Left lung (tissue), 14 donors: ENCODE results near the gene GLIPR1L2. TPM values are rescaled to one million over a fixed set of nuclear protein-coding genes. Genes with fewer than 3 reads are reported as not detected.
"Not testable (repeated sequence)": the region's sequence is repeated elsewhere in the genome, so short reads cannot be mapped to it uniquely, and the experiment has no call there.

Experiments
- ATAC-seq: fragments of 200-7000 bp; cut with Tn5 transposase; one replicate; pipeline ENCODE4 v1.9.1; 2020; ENCODE audit warnings: moderate library complexity
- DNase-seq, 4 donors: peaks; one replicate each; pipeline ENCODE4 v3.0.0-alpha.2; 2013 to 2020
- H3K27ac ChIP-seq, 2 donors: fragments of 200-600 bp; sonication (generic) in 1 of 2; one replicate each; pipeline versions ENCODE4 v1.5.0 to v1.8.0; 2020 to 2021
- H3K27me3 ChIP-seq, 2 donors: fragments of 200-600 bp; sonication (generic) in 1 of 2; one replicate each; pipeline versions ENCODE4 v1.5.0 to v1.8.0; 2020 to 2021
- H3K36me3 ChIP-seq, 2 donors: fragments of 200-600 bp; sonication (generic) in 1 of 2; one replicate each; pipeline versions ENCODE4 v1.5.0 to v1.8.0; 2020 to 2021
- H3K4me1 ChIP-seq, 2 donors: fragments of 200-600 bp; one replicate each; pipeline ENCODE4 v1.8.0; 2021
- H3K4me3 ChIP-seq, 2 donors: fragments of 200-600 bp; sonication (generic) in 1 of 2; one replicate each; pipeline versions ENCODE4 v1.5.0 to v1.8.0; 2020 to 2021; ENCODE audit warnings: mild to moderate bottlenecking in 1 of 2
- H3K9me3 ChIP-seq, 2 donors: fragments of 200-600 bp; sonication (generic) in 1 of 2; one replicate each; pipeline versions ENCODE4 v1.5.0 to v1.8.0; 2020 to 2021
- CTCF ChIP-seq, 2 donors: fragments of 200-600 bp; sonication (generic) in 1 of 2; IDR thresholded peaks; one replicate each; pipeline versions ENCODE4 v1.5.0 to v1.8.0; 2021; ENCODE audit warnings: antibody characterized with exemption in 2 of 2
- intact Hi-C, 2 donors: fragments of 100-400 bp; cut with DNase I; formaldehyde crosslinking; loops; one replicate each; pipeline versions ENCODE4 v1.11.2 to v1.14.2; 2022
- long read RNA-seq, 12 donors: library from polyadenylated mRNA in 2 of 12; unstranded in 2 of 12; transcript quantifications; one replicate each; pipeline ENCODE4 v2.0.0 and lab custom pipeline, GENCODE V29; 2019 to 2026
- polyA plus RNA-seq, 6 donors: library from polyadenylated mRNA; unstranded; fragments of 120-200 nt; gene quantifications; one replicate each; pipeline ENCODE4 v1.2.1, GENCODE V29; 2013; ENCODE audit not compliant: insufficient read length in 6 of 6
- total RNA-seq, 2 donors: library from RNA; stranded (reverse); fragmentation: NEBNext Ultra II Directional; extraction: Animal tissue kit (Norgen Biotek cat#: 25700); gene quantifications; one replicate each; pipeline ENCODE4 v1.2.1, GENCODE V29; 2021
- donor health status: DM: no; HTN: yes; CAD: no.
- donor health status: DM: no; HTN: no; CAD: no.

The GLIPR1L2 gene
- total RNA-seq (1 to 10 TPM in 1 of 2 donors, under 1 TPM in 1; 0.52 to 1.2 TPM), polyA plus RNA-seq (1 to 10 TPM in 5 of 6 donors, under 1 TPM in 1; 0.98 to 3.0 (median 2.3) TPM)
- long read RNA-seq, donor 1, partial matches to known transcripts, result 0 of 1 reads
- long read RNA-seq, donor 1, other reads (novel, unspliced or antisense), result 0 of 1 reads
- long read RNA-seq, donor 2, partial matches to known transcripts, result 0 of 2 reads
- long read RNA-seq, donor 2, other reads (novel, unspliced or antisense), result 0 of 2 reads
- long read RNA-seq, donor 3, partial matches to known transcripts, result 0 of 1 reads
- long read RNA-seq, donor 3, other reads (novel, unspliced or antisense), result 0 of 1 reads
- long read RNA-seq, donor 4, result 0 reads
- long read RNA-seq, donor 5, result 0 reads
- long read RNA-seq, donor 6, result 0 reads
- long read RNA-seq, donor 7, partial matches to known transcripts, result 0 of 2 reads
- long read RNA-seq, donor 7, other reads (novel, unspliced or antisense), result 0 of 2 reads
- long read RNA-seq, donor 8, partial matches to known transcripts, result 65 of 93 reads
- long read RNA-seq, donor 8, other reads (novel, unspliced or antisense), result 27 of 93 reads
- long read RNA-seq, donor 9, result 0 reads
- long read RNA-seq, donor 10, result 0 reads
- long read RNA-seq, donor 11, partial matches to known transcripts, result 0 of 6 reads
- long read RNA-seq, donor 11, other reads (novel, unspliced or antisense), result 0 of 6 reads
- long read RNA-seq, donor 12, result 0 reads

GRCh38 chr12:75390899-75391538 lies at the start of gene GLIPR1L2:
GLIPR1L2 (plus strand) TSS chr12:75391089; CDS start chr12:75391117, 28 bp downstream.
- Histone ChIP-seq H3K4me1 (peaks cover 0 to 27% of the 10 kb centered on the region in 2 donors), H3K36me3 (no peaks in the 10 kb centered on the region), H3K9me3 (no peaks in the 10 kb centered on the region), H3K27ac (peak within 1 kb of the TSS; percentile 91 to 93), H3K27me3 (no peaks in the 10 kb centered on the region), H3K4me3 (peak within 1 kb of the TSS; percentile 45 to 52)
- TF ChIP-seq CTCF (IDR thresholded peaks at IDR 0.05), result peak; percentile 85 to 90
- intact Hi-C loops, result no loop called here
- ATAC-seq (peak; percentile 100), DNase-seq (peak; percentile 87 to 99 (median 97))

DNA sequence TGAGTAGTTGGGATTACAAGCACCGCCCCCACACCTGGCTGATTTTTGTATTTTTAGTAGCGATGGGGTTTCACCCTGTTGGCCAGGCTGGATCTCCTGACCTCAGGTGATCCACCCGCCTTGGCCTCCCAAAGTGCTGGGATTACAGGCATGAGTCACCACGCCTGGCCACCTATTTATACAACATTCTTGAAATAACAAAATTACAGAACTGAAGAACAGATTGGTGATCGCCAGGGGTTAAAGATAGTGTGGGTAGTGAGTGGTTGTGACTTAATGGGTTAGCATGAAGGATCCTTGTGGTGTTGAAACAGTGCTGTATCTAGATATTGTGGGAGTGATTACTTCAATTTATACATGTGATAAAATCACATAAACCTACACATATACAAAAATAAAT lies 49.0 kb upstream of the GLIPR1L2 start:
- H3K36me3 ChIP-seq, result no peaks in the 10 kb centered on the region
- H3K27me3 ChIP-seq, result no peaks in the 10 kb centered on the region
- intact Hi-C loops, result no loop called here
- no peak overlapping the region for H3K4me3 ChIP-seq
- no peaks in the 10 kb centered on the region for H3K9me3 ChIP-seq
- no peak for TF ChIP-seq CTCF (IDR thresholded peaks at IDR 0.05)
- H3K4me1 ChIP-seq, result no peaks in the 10 kb centered on the region
- no peak overlapping the region for H3K27ac ChIP-seq
- DNase-seq, result no peak
- no peak for ATAC-seq

GRCh38 chr12:75345531-75345930 lies 45.4 kb upstream of the GLIPR1L2 start:
- Histone ChIP-seq H3K9me3 (no peaks in the 10 kb centered on the region), H3K4me3 (no peak overlapping the region), H3K27me3 (no peaks in the 10 kb centered on the region), H3K36me3 (no peaks in the 10 kb centered on the region), H3K4me1 (no peaks in the 10 kb centered on the region), H3K27ac (no peak overlapping the region)
- intact Hi-C loops, result no loop called here
- DNase-seq (no peak), ATAC-seq (no peak)
- no peak for TF ChIP-seq CTCF (IDR thresholded peaks at IDR 0.05)

DNA sequence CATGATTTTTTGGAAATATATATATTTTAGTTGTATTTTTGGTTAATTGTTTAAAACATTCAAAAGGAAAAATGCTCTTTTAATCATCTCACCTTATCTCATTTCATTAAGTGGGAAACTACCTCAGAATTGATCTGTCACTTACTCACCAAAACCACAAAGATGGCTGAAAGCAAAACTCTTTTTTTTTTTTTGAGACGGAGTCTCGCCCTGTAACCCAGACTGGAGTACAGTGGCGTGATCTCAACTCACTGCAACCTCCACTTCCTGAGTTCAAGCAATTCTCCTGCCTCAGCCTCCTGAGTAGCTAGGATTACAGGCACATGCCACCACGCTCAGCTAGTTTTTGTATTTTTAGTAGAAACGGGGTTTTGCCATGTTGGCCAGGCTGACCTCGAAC lies 44.7 kb upstream of the GLIPR1L2 start:
- H3K36me3 ChIP-seq, H3K27ac ChIP-seq, H3K9me3 ChIP-seq, ATAC-seq, H3K27me3 ChIP-seq, H3K4me3 ChIP-seq, DNase-seq, intact Hi-C loops, H3K4me1 ChIP-seq: not testable (repeated sequence)

DNA sequence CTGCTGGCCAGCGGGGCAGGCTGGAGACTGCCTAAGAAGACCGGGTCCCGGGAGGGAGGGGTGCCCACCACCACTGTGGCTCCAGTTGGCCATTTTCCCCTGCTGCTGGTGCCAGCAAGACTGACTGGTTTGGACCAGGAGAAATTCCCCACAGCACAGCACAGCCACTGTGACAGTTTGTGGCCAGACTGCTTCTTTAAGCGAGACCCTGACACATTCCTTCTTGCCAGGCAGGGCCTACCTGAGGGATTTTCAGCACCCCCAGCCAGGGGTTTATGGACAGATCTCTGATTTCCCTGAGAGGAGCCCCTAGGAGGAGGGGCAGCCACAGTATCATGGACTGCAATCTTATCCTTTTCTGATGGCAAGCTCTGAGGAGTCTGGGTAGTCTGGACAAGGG lies 40.9 kb upstream of the GLIPR1L2 start:
- intact Hi-C loops, result loop anchor here in 1 of 2 donors (10.0 kb wide), 1 partner anchor 55 kb away; no protein-coding TSS in a partner anchor
- H3K4me1 ChIP-seq, result no peaks in the 10 kb centered on the region
- no peak overlapping the region for H3K27ac ChIP-seq
- H3K36me3 ChIP-seq, result no peaks in the 10 kb centered on the region
- H3K4me3 ChIP-seq, result no peak overlapping the region
- no peak for ATAC-seq
- DNase-seq, result peak in 1 of 4 donors; percentile 37
- TF ChIP-seq CTCF (IDR thresholded peaks at IDR 0.05), result no peak
- H3K9me3 ChIP-seq, result peaks cover 0 to 11% of the 10 kb centered on the region in 2 donors
- no peaks in the 10 kb centered on the region for H3K27me3 ChIP-seq
